HepG2 (cell line): ENCODE results near the gene NUDCD3. TPM values are rescaled to one million over a fixed set of nuclear protein-coding genes. Genes with fewer than 3 reads are reported as not detected.

Experiments
- ATAC-seq: fragments of 200-7000 bp; cut with Tn5 transposase; 3 replicates; pipeline ENCODE4 v1.9.1; 2020; ENCODE audit warnings: mild to moderate bottlenecking, moderate library complexity
- BruUV-seq: library from RNA; stranded (reverse); fragments of 400-500 nt; replicated peaks from 2 replicates; lab custom pipeline; 2021; lab: Mats Ljungman, UMichigan
- CTCF ChIA-PET: fragments of 300-600 bp; formaldehyde crosslinking; extraction: SDS; loops from one replicate; lab custom pipeline; 2021; ENCODE audit warnings: low total read pairs, inconsistent platforms, low intra/inter-chr PET ratio; lab: Yijun Ruan, JAX
- POLR2A ChIA-PET: fragments of 350-600 bp; sonication (Branson Sonifier 250); formaldehyde crosslinking; loops from one replicate; lab custom pipeline; 2020; ENCODE audit warnings: antibody characterized with exemption, inconsistent platforms; lab: Yijun Ruan, JAX
- DNase-seq: peaks from one replicate; pipeline ENCODE4 v3.0.0-alpha.2; 2015; ENCODE audit warnings: low spot score
- FAIRE-seq: peaks from 3 replicates; lab custom pipeline; 2011; peaks lifted over from hg19 to GRCh38; lab: Jason Lieb, UNC
- H2AFZ ChIP-seq: one replicate; pipeline ENCODE4 v1.6.1; 2011; ENCODE audit warnings: low read length, inconsistent platforms
- H3K27ac ChIP-seq: fragments of 300-600 bp; 3 replicates; pipeline ENCODE4 v1.8.0; 2011; ENCODE audit warnings: mixed run types, mild to moderate bottlenecking, mixed read lengths, low read length, inconsistent platforms; ENCODE audit not compliant: insufficient read depth; ENCODE audit errors: extremely low read length
- H3K27me3 ChIP-seq, 2 experiments: fragments of 200-600 bp in 1 of 2; 2 replicates in 1 of 2; 3 replicates in 1 of 2; pipeline versions ENCODE4 v1.6.0 to v1.8.0; 2011; ENCODE audit warnings: low read length in 2 of 2, mild to moderate bottlenecking in 2 of 2, moderate library complexity in 2 of 2, inconsistent platforms in 1 of 2; ENCODE audit not compliant: insufficient read depth in 2 of 2, control insufficient read depth in 1 of 2
- H3K36me3 ChIP-seq, 2 experiments: fragments of 200-600 bp in 1 of 2; replicated peaks in 1 of 2; 2 replicates in 1 of 2; 3 replicates in 1 of 2; pipeline versions ENCODE4 v1.5.1 to v1.8.0; 2011; ENCODE audit warnings: low read length in 2 of 2, inconsistent platforms in 1 of 2; ENCODE audit not compliant: insufficient read depth in 2 of 2, control insufficient read depth in 1 of 2
- H3K4me1 ChIP-seq: 2 replicates; pipeline ENCODE4 v1.5.1; 2012; ENCODE audit warnings: low read length, inconsistent platforms; ENCODE audit not compliant: insufficient read depth
- H3K4me2 ChIP-seq: 2 replicates; pipeline ENCODE4 v1.6.0; 2011; ENCODE audit warnings: low read depth, low read length, inconsistent platforms
- H3K4me3 ChIP-seq, 3 experiments: fragments of 200-600 bp in 1 of 3; sonication (generic), shearing (Covaris generic) in 1 of 3; replicated peaks in 1 of 3; 2 replicates each; pipeline ENCODE4 v1.5.1; 2011 to 2016; ENCODE audit warnings: low read length in 3 of 3, inconsistent platforms in 2 of 3, low read depth in 2 of 3, mild to moderate bottlenecking in 2 of 3, control low read depth in 1 of 3, mixed read lengths in 1 of 3; ENCODE audit not compliant: insufficient read depth in 1 of 3
- H3K79me2 ChIP-seq: one replicate; pipeline ENCODE4 v1.6.1; 2011; ENCODE audit warnings: low read length, inconsistent platforms; ENCODE audit not compliant: insufficient read depth
- H3K9ac ChIP-seq: 2 replicates; pipeline ENCODE4 v1.6.0; 2011; ENCODE audit warnings: mild to moderate bottlenecking, low read depth, low read length, inconsistent platforms; ENCODE audit not compliant: insufficient read depth
- H3K9me3 ChIP-seq: 2 replicates; pipeline ENCODE4 v1.5.1; 2012; ENCODE audit warnings: mild to moderate bottlenecking, low read length
- H4K20me1 ChIP-seq: 2 replicates; pipeline ENCODE4 v1.6.0; 2011; ENCODE audit warnings: inconsistent platforms, mild to moderate bottlenecking, low read length, moderate library complexity; ENCODE audit not compliant: insufficient read depth
- AKNA ChIP-seq: sonication (generic); formaldehyde crosslinking; IDR thresholded peaks from 2 replicates; pipeline ENCODE4 v1.4.0; 2020; ENCODE audit warnings: missing genetic modification reagents, borderline replicate concordance
- CAMTA2 ChIP-seq: sonication (generic); formaldehyde crosslinking; IDR thresholded peaks from 2 replicates; pipeline ENCODE4 v1.4.0; 2020; ENCODE audit warnings: mild to moderate bottlenecking, missing genetic modification reagents, borderline replicate concordance
- CSRNP2 ChIP-seq: sonication (generic); formaldehyde crosslinking; conservative IDR thresholded peaks from 2 replicates; pipeline ENCODE4 v1.8.0; 2022; ENCODE audit warnings: low read depth, missing genetic modification reagents
- DBP ChIP-seq: sonication (generic); formaldehyde crosslinking; IDR thresholded peaks from 2 replicates; pipeline ENCODE4 v1.4.0; 2020; ENCODE audit warnings: missing genetic modification reagents; ENCODE audit errors: not compliant biosample characterization
- FOXP1 ChIP-seq, 2 experiments: fragments of 450-650 bp in 1 of 2; IDR thresholded peaks; 2 replicates each; pipeline ENCODE4 v1.6.1; 2017 to 2018; ENCODE audit warnings: antibody characterized with exemption in 1 of 2
- MAX ChIP-seq: IDR thresholded peaks from 2 replicates; pipeline ENCODE4 v1.6.1; 2012; ENCODE audit warnings: inconsistent platforms
- MXI1 ChIP-seq: IDR thresholded peaks from 3 replicates; pipeline ENCODE4 v1.6.1; 2012; ENCODE audit warnings: low read depth, low read length, inconsistent platforms, borderline replicate concordance
- NFIC ChIP-seq: IDR thresholded peaks from 2 replicates; pipeline ENCODE4 v1.6.1; 2012; ENCODE audit warnings: mild to moderate bottlenecking, low read length, inconsistent platforms
- SMARCE1 ChIP-seq: fragments of 450-650 bp; IDR thresholded peaks from 2 replicates; pipeline ENCODE4 v1.6.1; 2017; ENCODE audit warnings: borderline replicate concordance
- THAP8 ChIP-seq: sonication (generic); formaldehyde crosslinking; IDR thresholded peaks from 2 replicates; pipeline ENCODE4 v1.5.1; 2020; ENCODE audit warnings: missing genetic modification reagents, mild to moderate bottlenecking, borderline replicate concordance
- WGBS: methylation state at CpG from one replicate; pipeline ENCODE4 v1.1.6; 2017; ENCODE audit warnings: low lambda C conversion rate; 5-methylcytosine and 5-hydroxymethylcytosine counted together
- in situ Hi-C: cut with HindIII; loops from 2 replicates; pipeline ENCODE4 v1.10.0; 2017; ENCODE audit warnings: low pct_unique_long_range_greater_than_20kb; ENCODE audit not compliant: extremely low pct_ligation_motif_present
- intact Hi-C: fragments of 100-400 bp; cut with micrococcal nuclease; formaldehyde crosslinking; loops from one replicate; pipeline ENCODE4 v1.10.0; 2022; ENCODE audit not compliant: unreplicated experiment
- polyA plus RNA-seq, 8 experiments: library from polyadenylated mRNA; depleted of rRNA in 3 of 8; stranded (reverse) in 7 of 8; unstranded in 1 of 8; fragments of >200 nt; fragmentation: Illumina TruSeq in 4 of 8; extraction: Trizol in 4 of 8; gene quantifications; 2 replicates each; pipeline versions ENCODE4 v1.2.1 to v1.2.3, GENCODE V29; 2011 to 2016; ENCODE audit warnings: low read depth in 4 of 8, missing spikeins in 1 of 8, mixed read lengths in 1 of 8; ENCODE audit not compliant: insufficient read depth in 1 of 8
- total RNA-seq, 5 experiments: library from RNA; depleted of rRNA; stranded (reverse); fragments of >200 nt; fragmentation: Illumina TruSeq; extraction: Trizol; gene quantifications; 2 replicates each; pipeline ENCODE4 v1.2.3, GENCODE V29; 2016; ENCODE audit warnings: low read depth in 1 of 5

The NUDCD3 gene
- total and polyA plus RNA-seq, 2 of the 13 experiments (the other 11 are each of a cell fraction or from before 2014, with no cell fraction given), result 20.8 to 49.9 TPM

- CTCF ChIA-PET, result no interaction called here
- H3K36me3 ChIP-seq, result no peaks in the 10 kb centered on the region
- ATAC-seq (no peak), FAIRE-seq (no peak), DNase-seq (no peak)
- H3K9ac ChIP-seq, result no peak overlapping the region
- no peak overlapping the region for H3K27ac ChIP-seq
- POLR2A ChIA-PET, result no interaction called here
- H3K4me1 ChIP-seq, result 0 out of 2 replicates have a peak, but pooled peaks cover 4% of the 10 kb centered on the region
- in situ Hi-C loops (no loop called here), intact Hi-C loops (no loop called here)
- no peak overlapping the region for H3K4me2 ChIP-seq
- H3K9me3 ChIP-seq, result no peaks in the 10 kb centered on the region
- WGBS, result no CpG with 5 or more reads among the region's 11 CpGs
- BruUV-seq, result no TSS peak
- H2AFZ ChIP-seq, result no peak overlapping the region
- H3K79me2 ChIP-seq, result no peaks in the 10 kb centered on the region
- H3K27me3 ChIP-seq, result peaks cover 8 to 12% of the 10 kb centered on the region in 2 experiments; a peak in 4 of 5 replicates
- H3K4me3 ChIP-seq, result no peak overlapping the region
- no peaks in the 10 kb centered on the region for H4K20me1 ChIP-seq
- TF ChIP-seq MXI1 (no peak), THAP8 (no peak), DBP (CRISPR knock-in tag) (no peak), MAX (no peak), AKNA (CRISPR knock-in tag) (no peak), SMARCE1 (no peak), CSRNP2 (no peak), CAMTA2 (CRISPR knock-in tag) (no peak), NFIC (no peak), FOXP1 (IDR thresholded peaks at IDR 0.05) (no peak), FOXP1 (CRISPR knock-in tag; IDR thresholded peaks at IDR 0.05) (no peak)
These were observed 155.7 kb downstream of the NUDCD3 start for GRCh38 chr7:44334734-44335097.
